Purkinje cell (primary cell): ENCODE measurements around the gene ANO4. TPM values are rescaled to one million over a fixed set of nuclear protein-coding genes. Genes with fewer than 3 reads are reported as not detected.

ENCODE experiments used
- polyA plus RNA-seq: library from polyadenylated mRNA; unstranded; fragments of >200 nt; fragmentation: Nextera tagmentation; gene quantifications from 2 replicates; pipeline ENCODE4 v1.2.1, GENCODE V29; 2014

ANO4 gene
- 215 and 244 TPM in 2 replicates for polyA plus RNA-seq

DNA sequence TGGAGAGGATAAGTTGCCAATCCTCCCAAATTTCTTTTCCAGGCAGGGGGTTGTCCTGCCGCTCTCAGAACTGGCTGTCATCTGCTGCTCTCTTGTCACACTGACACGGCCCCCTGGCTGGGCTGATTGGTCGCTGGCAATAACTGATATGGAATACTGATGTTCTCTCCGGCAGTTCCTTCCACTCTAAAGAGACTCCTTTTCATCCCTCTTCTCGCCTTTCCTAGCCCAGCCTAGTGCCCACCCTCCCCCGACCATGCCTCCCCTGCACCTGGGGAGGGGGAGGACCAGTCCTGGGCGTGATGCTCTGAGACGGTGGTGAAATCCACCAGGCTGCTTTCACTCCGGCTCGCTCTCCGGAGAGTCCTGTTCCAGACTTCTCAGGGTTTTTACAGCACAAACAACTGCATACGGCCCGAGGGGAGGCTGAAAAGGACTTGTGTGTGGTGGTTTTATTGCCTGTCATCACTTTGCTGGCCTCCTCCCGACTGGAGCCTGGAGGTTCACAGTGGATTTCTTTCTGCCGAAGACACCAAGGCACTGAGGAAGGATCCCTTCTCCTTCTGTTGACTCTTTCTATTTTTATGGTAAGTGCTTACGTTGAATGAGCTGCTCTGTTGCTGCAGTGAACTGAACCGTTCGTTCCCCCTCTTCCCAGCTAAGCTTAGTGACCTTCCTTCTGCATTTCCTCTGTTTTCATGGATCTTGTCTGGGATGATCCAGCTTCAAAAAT lies at the start of gene ANO4:
Gene ANO4 (plus strand): TSS at position 336 of the 733 bp plus-strand sequence. CDS start 107,010 bp downstream, outside the sequence.

Other genes starting within 250 kb of the ANO4 start
- gene GAS2L3, start 221.1 kb upstream of the ANO4 start, polyA plus RNA-seq = 0.90 and 2.9 TPM in 2 replicates